Liver (tissue), 3 donors: ENCODE measurements around the gene MTFR1L.

Experiments
- CTCF ChIP-seq: fragments of 150-350 bp; IDR thresholded peaks from 2 replicates; pipeline ENCODE4 v1.5.1; 2017; ENCODE audit warnings: improper control_type of control experiment, low read depth, low read length; ENCODE audit not compliant: missing input control
- EGR1 ChIP-seq, 2 donors: IDR thresholded peaks; 2 replicates each; pipeline ENCODE4 v1.6.1; 2016 to 2018; ENCODE audit warnings: antibody characterized with exemption in 2 of 2, low read depth in 2 of 2
- TAF1 ChIP-seq: conservative IDR thresholded peaks from 2 replicates; pipeline ENCODE4 v1.6.1; 2016; ENCODE audit warnings: antibody characterized with exemption, mild to moderate bottlenecking
- YY1 ChIP-seq: IDR thresholded peaks from 2 replicates; pipeline ENCODE4 v1.6.1; 2016; ENCODE audit warnings: antibody characterized with exemption, mild to moderate bottlenecking
- donor health status: healthy.
- donor health status: healthy.

- no peak for TF ChIP-seq TAF1
- no peak for TF ChIP-seq CTCF
- TF ChIP-seq EGR1 (IDR thresholded peaks at IDR 0.05; ENCODE audit: low read depth in 2 of 2): no peak
- TF ChIP-seq YY1: no peak
These were observed 1.8 kb upstream of the MTFR1L start for GRCh38 chr1:25817840-25818501.
